IPS-18a (cell line): ENCODE measurements around the gene MADD.

Experiments
- H3K27ac ChIP-seq: one replicate; pipeline ENCODE4 v1.5.1; 2013; ENCODE audit warnings: low read length
- H3K27me3 ChIP-seq: one replicate; pipeline ENCODE4 v1.6.1; 2013; ENCODE audit warnings: mild to moderate bottlenecking, low read length; ENCODE audit not compliant: control insufficient read depth, insufficient read depth
- H3K36me3 ChIP-seq: one replicate; pipeline ENCODE4 v1.6.1; 2013; ENCODE audit warnings: low read depth, low read length; ENCODE audit not compliant: control insufficient read depth
- H3K4me1 ChIP-seq: one replicate; pipeline ENCODE4 v1.6.1; 2013; ENCODE audit warnings: low read depth, low read length; ENCODE audit not compliant: control insufficient read depth
- H3K4me3 ChIP-seq: one replicate; pipeline ENCODE4 v1.5.1; 2013; ENCODE audit warnings: low read length
- H3K9ac ChIP-seq: one replicate; pipeline ENCODE4 v1.6.1; 2013; ENCODE audit warnings: mild to moderate bottlenecking, low read length, moderate library complexity
- H3K9me3 ChIP-seq: one replicate; pipeline ENCODE4 v1.6.1; 2013; ENCODE audit warnings: low read depth, low read length; ENCODE audit not compliant: control insufficient read depth

Gene MADD

DNA sequence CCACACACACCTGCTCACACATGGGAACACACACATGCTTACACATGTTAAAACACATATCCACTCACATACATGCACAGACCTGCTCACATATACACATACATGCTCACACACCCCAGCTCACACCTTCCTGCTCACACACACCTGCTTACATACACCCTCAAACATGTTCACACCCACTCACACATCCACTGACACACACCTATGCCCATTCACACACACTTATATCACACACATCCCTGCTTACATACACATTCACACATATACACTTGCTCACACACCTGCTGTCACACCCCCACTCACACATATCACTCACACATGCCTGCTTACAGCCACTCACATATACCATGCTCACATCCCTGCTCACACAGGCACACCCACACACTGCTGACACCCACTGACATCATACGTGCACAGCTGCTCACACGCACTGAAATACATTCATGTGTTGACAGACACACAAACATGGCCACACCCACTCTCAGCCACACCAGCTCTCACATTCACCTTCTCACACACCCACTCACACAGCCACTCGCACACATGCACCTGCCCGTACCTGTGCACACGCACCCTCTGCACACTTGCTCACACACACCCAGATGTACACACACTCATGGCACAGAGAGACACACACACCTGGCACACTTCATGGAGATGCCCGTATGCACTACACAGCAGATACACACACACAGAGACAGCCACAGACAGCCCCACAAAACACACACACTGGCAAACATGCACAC lies 88.2 kb downstream of the MADD start:
- Histone ChIP-seq H3K4me3 (no peak overlapping the region), H3K4me1 (no peaks in the 10 kb centered on the region), H3K9me3 (no peaks in the 10 kb centered on the region), H3K9ac (no peak overlapping the region), H3K36me3 (no peaks in the 10 kb centered on the region), H3K27ac (no peak overlapping the region), H3K27me3 (no peaks in the 10 kb centered on the region)

DNA sequence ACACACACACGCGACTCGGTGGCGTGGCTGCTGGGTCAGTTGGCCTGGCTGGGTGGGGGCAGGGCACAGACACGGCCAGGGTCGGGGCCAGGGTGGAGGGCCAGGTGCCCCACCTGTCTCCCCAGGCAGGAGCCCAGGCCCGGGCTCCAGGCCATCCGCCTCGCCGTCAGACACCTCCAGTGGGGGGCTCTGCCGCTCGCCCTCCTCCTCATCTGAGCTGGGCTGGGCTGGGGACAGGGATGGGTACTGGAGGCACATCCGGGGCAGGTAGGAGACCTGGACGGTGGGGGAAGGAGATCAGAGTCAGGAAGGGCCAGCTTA lies 88.8 kb downstream of the MADD start:
- Histone ChIP-seq H3K27ac (no peak overlapping the region), H3K4me1 (no peaks in the 10 kb centered on the region), H3K4me3 (no peak overlapping the region), H3K9ac (no peak overlapping the region), H3K36me3 (no peaks in the 10 kb centered on the region), H3K9me3 (no peaks in the 10 kb centered on the region), H3K27me3 (no peaks in the 10 kb centered on the region)

DNA sequence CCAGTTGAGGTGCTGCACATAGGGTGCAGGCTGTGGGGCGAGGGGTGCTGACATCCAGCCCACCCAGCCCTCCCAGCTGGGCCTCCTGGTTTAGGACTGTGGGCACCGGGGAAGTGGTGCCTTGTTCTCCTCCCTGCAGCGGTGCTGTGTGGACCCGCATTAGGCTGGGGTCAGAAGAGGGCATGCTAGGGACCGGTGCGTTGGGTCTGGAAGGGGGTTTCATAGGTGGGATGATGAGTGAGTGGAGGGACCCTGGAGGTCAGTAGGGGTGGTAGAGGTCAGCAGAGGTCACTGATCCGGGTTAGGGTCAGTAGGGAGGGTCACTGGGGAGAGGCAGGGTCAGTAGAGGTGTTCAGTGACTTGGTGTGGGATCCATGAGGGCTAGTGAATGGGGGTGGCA lies 89.2 kb downstream of the MADD start:
- H3K27ac ChIP-seq: no peak overlapping the region
- H3K27me3 ChIP-seq: no peaks in the 10 kb centered on the region
- H3K9me3 ChIP-seq: no peaks in the 10 kb centered on the region
- H3K36me3 ChIP-seq: no peaks in the 10 kb centered on the region
- H3K4me3 ChIP-seq: no peak overlapping the region
- no peak overlapping the region for H3K9ac ChIP-seq
- H3K4me1 ChIP-seq: no peaks in the 10 kb centered on the region

DNA sequence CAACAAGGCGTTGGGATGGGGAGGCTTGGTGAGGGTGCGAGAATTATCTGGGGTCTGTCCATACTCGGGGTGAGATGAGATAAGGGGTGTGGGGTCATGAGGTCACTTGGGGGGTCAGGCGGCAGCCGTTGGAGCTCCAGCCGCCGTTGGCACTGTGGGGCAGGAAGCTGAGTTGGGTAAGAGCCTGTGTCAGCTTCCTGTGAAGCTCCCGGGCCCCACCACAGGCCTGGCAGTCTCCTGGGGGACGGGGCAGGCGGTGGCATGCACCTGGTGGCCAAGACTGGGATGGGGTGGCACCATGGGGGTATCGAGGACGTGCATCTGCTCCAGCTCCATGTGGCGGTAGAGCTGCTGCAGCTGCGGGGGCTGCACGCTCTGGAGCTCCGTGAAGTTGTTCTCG lies 89.7 kb downstream of the MADD start:
- H3K27ac ChIP-seq: no peak overlapping the region
- no peaks in the 10 kb centered on the region for H3K36me3 ChIP-seq
- H3K27me3 ChIP-seq: no peaks in the 10 kb centered on the region
- no peak overlapping the region for H3K4me3 ChIP-seq
- no peak overlapping the region for H3K9ac ChIP-seq
- no peaks in the 10 kb centered on the region for H3K9me3 ChIP-seq
- no peaks in the 10 kb centered on the region for H3K4me1 ChIP-seq

DNA sequence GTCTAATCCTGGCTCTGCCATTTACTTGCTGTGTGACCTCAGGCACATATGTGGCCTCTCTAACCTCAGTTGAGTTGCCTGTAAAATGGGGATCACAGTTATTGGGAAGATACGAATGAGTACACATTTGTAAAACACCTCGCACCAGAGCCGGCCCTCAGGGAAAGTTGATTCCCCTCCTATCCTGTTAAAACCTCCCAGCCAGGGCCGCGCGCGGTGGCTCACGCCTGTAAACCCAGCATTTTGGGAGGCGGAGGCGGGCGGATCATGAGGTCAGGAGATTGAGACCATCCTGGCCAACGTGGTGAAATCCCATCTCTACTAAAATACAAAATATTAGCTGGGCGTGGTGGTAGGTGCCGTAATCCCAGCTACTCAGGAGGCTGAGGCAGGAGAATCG lies 90.4 kb downstream of the MADD start:
- Histone ChIP-seq H3K27me3 (no peaks in the 10 kb centered on the region), H3K4me3 (no peak overlapping the region), H3K4me1 (no peaks in the 10 kb centered on the region), H3K36me3 (no peaks in the 10 kb centered on the region), H3K9me3 (no peaks in the 10 kb centered on the region), H3K9ac (no peak overlapping the region), H3K27ac (no peak overlapping the region)

DNA sequence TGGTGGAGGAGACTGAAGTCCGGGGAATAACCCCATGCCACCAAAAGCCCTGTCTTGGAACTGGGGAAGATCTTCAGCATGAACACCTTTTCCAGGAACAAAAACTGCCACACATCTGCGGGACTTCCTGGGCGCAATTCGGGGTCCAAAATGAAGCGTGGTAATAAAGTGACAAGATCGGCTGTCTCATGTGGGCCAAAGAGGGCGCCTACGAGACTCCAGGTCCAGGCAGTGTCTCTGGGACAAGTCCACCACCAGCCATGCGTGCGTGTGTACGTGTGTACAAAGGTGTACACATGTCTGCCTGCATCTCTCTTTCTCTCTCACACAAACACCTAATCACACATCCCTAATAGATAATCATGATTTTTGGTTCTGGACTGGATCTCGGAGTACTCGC lies 91.5 kb downstream of the MADD start:
- Histone ChIP-seq H3K9ac (no peak overlapping the region), H3K36me3 (no peaks in the 10 kb centered on the region), H3K4me1 (no peaks in the 10 kb centered on the region), H3K27ac (no peak overlapping the region), H3K4me3 (no peak overlapping the region), H3K9me3 (no peaks in the 10 kb centered on the region), H3K27me3 (no peaks in the 10 kb centered on the region)

DNA sequence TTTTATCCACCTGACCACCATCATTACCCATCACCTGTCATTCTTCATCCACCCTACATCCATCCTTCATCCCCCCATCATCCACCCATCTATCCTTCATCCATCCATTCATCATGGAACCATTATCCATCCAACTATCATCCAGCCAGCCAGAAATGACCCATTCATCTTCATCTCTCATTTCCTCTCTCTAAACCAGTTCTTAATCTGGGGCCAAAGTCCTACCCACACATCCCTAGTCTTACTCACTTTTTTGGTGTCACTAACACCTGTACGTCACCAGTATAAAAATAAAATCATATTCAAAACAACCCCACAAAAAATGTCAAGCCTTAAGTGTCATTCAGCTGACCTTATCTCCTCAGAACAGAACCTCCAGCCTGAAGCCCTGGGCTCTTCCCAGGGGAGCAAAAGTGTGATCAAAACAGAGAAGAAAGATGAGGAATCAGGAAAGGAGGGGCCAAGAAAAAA lies 96.1 kb downstream of the MADD start:
- no peak overlapping the region for H3K9ac ChIP-seq
- no peak overlapping the region for H3K4me3 ChIP-seq
- H3K4me1 ChIP-seq: no peaks in the 10 kb centered on the region

DNA sequence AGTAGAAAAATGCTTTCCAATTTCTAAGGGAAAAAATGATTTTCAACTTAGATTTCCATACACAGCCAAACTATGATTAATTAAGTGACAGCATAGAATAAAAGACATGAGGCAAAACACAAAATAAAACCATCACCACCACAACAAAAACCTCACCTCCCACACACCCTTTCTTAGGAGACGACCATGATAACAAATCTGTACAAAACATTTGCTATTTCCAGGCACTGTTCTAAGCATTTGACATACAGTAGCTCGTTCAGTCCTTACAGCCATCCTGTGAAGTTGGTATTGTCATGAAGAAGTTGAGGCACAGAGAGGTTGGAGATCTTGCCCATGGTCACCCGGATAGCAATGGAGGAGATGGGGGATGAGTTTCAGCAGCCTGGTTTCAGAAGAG lies 99.7 kb downstream of the MADD start:
- H3K4me3 ChIP-seq: no peak overlapping the region

More for the DNA sequence above, 96.1 kb downstream of the MADD start:
- Histone ChIP-seq H3K27me3 (no peaks in the 10 kb centered on the region), H3K9me3 (no peaks in the 10 kb centered on the region), H3K36me3 (no peaks in the 10 kb centered on the region), H3K27ac (no peak overlapping the region)

DNA sequence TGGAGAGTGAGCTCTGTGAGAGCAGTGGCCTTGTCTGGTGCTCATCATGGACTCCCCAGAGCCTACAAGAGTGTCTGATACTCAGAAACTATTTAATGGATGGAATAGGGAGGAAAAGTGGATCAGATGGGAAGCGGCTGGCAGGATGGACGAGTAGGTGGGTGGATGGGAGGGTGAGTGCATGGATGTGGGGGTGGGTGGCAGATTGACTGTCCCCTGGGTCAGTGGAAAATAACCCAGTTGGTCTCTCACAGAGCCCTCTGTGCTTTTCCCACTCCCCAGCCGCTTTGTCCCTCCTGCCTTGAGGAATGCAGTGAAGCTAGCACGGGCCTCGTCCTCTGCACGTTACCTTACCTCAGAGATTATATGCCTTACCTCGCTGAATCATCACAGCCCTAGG lies 102.5 kb downstream of the MADD start:
- H3K27me3 ChIP-seq: no peaks in the 10 kb centered on the region
- H3K4me1 ChIP-seq: no peaks in the 10 kb centered on the region
- H3K9me3 ChIP-seq: no peaks in the 10 kb centered on the region
- H3K4me3 ChIP-seq: no peak overlapping the region
- H3K27ac ChIP-seq: no peak overlapping the region
- H3K36me3 ChIP-seq: no peaks in the 10 kb centered on the region
- no peak overlapping the region for H3K9ac ChIP-seq

More for the DNA sequence above, 99.7 kb downstream of the MADD start:
- Histone ChIP-seq H3K27ac (no peak overlapping the region), H3K36me3 (no peaks in the 10 kb centered on the region), H3K9me3 (no peaks in the 10 kb centered on the region), H3K9ac (no peak overlapping the region), H3K4me1 (no peaks in the 10 kb centered on the region), H3K27me3 (no peaks in the 10 kb centered on the region)

DNA sequence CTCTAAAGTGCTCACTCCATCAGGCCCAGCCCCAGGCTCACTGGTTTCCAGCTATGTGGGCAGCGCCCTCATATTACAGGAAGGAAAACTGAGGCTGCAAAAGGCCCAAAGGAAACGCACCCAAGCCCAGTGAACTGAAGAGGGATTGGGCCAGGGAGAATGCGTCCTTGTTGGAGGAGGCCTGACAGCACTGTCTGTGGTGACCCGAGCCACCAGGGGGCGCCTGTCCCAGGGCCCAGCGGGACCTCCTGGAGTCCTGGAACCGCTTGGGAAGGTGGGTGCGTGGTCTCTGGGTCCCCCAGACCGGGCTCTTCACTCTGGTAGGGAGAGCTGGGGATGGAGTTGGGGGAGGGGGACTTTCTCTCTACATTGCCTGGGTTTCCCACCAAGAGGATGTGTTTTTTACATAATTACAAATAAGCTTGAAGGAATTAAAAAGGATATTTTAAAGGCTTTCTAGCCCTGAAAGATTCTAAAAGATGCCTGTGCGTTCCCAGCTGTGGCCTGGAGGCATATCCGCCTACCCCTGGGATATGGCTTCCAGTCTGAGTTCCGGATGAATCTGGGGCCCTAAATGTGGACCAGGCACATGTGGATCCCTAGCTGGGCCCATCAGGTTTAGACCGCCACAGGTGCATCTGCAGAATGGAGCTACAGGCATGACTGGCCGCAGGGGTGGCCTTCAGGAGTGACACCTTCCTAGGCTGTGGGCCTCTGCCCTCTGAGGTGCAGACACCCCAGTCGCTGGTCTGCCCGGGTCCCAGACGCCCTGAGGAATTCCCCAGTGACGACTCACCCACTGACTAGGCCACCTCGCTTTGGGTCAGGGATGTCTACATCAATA lies 104.2 kb downstream of the MADD start:
- Histone ChIP-seq H3K4me1 (no peaks in the 10 kb centered on the region), H3K9me3 (no peaks in the 10 kb centered on the region), H3K9ac (no peak overlapping the region), H3K27me3 (no peaks in the 10 kb centered on the region), H3K36me3 (no peaks in the 10 kb centered on the region), H3K4me3 (no peak overlapping the region), H3K27ac (no peak overlapping the region)

DNA sequence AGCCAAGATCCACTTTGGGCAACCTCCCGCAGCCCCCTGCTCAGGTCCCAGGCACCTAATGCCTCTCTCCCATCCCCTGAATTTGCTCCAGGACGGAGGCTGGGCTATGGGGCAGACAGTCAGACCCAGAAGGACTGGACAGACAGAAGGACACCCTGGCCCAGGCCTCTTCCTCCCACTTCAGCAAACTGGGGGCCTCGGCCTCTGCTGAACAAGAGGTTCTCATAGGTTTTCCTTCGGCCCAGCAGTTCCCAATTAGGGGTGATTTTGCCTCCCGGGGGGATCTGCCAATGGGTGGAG lies 104.7 kb downstream of the MADD start:
- Histone ChIP-seq H3K4me3 (no peak overlapping the region), H3K27ac (no peak overlapping the region), H3K36me3 (no peaks in the 10 kb centered on the region), H3K27me3 (no peaks in the 10 kb centered on the region), H3K9ac (no peak overlapping the region), H3K9me3 (no peaks in the 10 kb centered on the region), H3K4me1 (no peaks in the 10 kb centered on the region)

DNA sequence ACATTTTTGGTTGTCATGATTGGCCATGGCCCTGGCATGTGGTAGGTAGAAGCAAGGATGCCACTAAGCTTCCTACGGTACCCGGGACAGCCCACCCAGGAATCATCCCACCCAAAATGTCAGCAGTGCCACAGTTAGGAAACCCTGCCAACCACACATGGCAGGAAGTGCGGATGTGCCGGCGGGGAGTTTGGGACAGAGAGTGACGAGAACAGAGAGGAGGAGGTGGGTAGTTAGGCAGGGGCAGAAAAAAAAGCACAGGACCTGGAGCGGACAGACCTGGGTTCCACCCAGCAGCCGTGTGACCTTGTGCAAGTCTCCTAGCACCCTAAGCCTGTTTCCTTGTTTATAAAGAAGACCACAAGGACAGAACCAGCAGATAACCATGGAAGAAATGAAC lies 105.1 kb downstream of the MADD start:
- Histone ChIP-seq H3K27ac (no peak overlapping the region), H3K9ac (no peak overlapping the region), H3K27me3 (no peaks in the 10 kb centered on the region), H3K4me3 (no peak overlapping the region), H3K36me3 (no peaks in the 10 kb centered on the region), H3K9me3 (no peaks in the 10 kb centered on the region), H3K4me1 (no peaks in the 10 kb centered on the region)
